Measurements from ENCODE around the gene LRCH4.

LRCH4 gene

GRCh38 chr7:100582041-100582579 lies 3.8 kb downstream of the LRCH4 start:
- no peak for FAIRE-seq

GRCh38 chr7:100580466-100581283 lies 5.3 kb downstream of the LRCH4 start:
- peak; percentile 35 for FAIRE-seq

- no peak for FAIRE-seq
Observed at GRCh38 chr7:100578246-100579183, 7.4 kb downstream of the LRCH4 start.

GRCh38 chr7:100577507-100577906 lies 8.4 kb downstream of the LRCH4 start:
- FAIRE-seq = no peak

- FAIRE-seq = no peak
Observed at GRCh38 chr7:100577103-100577502, 8.8 kb downstream of the LRCH4 start.

- no peak for FAIRE-seq
Observed at GRCh38 chr7:100576384-100576993, 9.4 kb downstream of the LRCH4 start.

GRCh38 chr7:100575746-100576383 lies 10.1 kb downstream of the LRCH4 start:
- FAIRE-seq = no peak

- FAIRE-seq = no peak
Observed at GRCh38 chr7:100575206-100575631, 10.7 kb downstream of the LRCH4 start.

GRCh38 chr7:100574362-100575205 lies 11.3 kb downstream of the LRCH4 start:
- FAIRE-seq = no peak

- FAIRE-seq = no peak
Observed at GRCh38 chr7:100573691-100574361, 12.1 kb downstream of the LRCH4 start, which contains the start of gene SAP25. SAP25 (minus strand) TSS chr7:100573900; CDS start chr7:100573742, 158 bp downstream.

GRCh38 chr7:100572949-100573675 lies 12.8 kb downstream of the LRCH4 start:
- FAIRE-seq = no peak

GRCh38 chr7:100572281-100572948 lies 13.5 kb downstream of the LRCH4 start:
- FAIRE-seq = no peak

- FAIRE-seq = no peak
Observed at GRCh38 chr7:100571829-100572116, 14.2 kb downstream of the LRCH4 start.

GRCh38 chr7:100570954-100571828 lies 14.7 kb downstream of the LRCH4 start:
- FAIRE-seq = no peak

GRCh38 chr7:100568896-100569844 lies 16.8 kb downstream of the LRCH4 start:
- no peak for FAIRE-seq

GRCh38 chr7:100568176-100568895 lies 17.6 kb downstream of the LRCH4 start:
- FAIRE-seq = no peak

GRCh38 chr7:100567751-100568175 lies 18.2 kb downstream of the LRCH4 start:
- no peak for FAIRE-seq

Measured in endometrium (tissue), 2 donors.